ENCODE data around the gene PFKFB4.

DNA sequence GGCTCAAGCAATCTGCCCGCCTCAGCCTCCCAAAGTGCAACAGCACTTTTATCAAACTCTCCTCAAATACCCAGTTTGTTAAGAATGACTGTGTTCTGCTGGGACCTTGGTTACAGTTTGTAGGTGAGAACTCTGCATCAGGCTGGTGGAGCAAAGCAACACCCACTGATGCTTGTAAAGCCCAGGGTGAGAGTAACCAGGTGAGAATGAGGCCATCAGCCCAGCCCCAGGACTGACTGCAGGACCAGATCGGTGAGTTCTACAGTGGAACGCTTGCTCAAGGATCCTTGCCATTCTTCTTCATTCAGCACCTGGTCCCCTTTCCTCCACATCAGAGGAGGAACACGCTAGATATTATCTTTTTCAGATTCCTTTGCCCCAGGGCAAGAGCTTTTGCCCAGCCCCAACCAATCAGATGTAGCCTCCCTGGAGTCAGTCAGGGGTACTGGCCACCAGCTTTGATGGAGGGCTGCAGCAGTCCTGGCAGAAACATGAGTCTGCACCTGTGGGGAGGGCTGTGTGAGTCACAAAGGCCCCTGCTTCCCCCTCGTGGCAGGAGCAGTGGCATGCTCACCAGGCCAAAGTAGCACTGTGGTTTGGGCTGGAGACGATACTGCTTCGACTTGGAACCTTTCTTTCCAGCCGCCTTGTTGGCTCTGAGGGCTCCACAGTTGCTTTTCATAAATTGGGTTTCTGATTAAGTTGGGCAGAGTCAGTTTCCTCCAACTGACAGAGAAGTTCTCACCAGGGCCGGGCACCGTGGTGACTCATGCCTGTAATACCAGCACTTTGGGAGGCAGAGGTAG is 49.1 kb downstream of the PFKFB4 start:
- TF ChIP-seq POLR2AphosphoS5 (IDR thresholded peaks at IDR 0.05; ENCODE audit: low read depth, low read length), result no peak
- no peak for TF ChIP-seq POLR2A (IDR thresholded peaks at IDR 0.05; ENCODE audit: control extremely low read depth in 1 of 2, low read depth in 2 of 2, low read length in 2 of 2)
- TF ChIP-seq RFX5 (IDR thresholded peaks at IDR 0.05; ENCODE audit: borderline replicate concordance, low read depth, low read length), result no peak
- TF ChIP-seq EZH2 (IDR thresholded peaks at IDR 0.05; ENCODE audit: low read depth, low read length, severe bottlenecking), result no peak
- TF ChIP-seq, protein P1, sequence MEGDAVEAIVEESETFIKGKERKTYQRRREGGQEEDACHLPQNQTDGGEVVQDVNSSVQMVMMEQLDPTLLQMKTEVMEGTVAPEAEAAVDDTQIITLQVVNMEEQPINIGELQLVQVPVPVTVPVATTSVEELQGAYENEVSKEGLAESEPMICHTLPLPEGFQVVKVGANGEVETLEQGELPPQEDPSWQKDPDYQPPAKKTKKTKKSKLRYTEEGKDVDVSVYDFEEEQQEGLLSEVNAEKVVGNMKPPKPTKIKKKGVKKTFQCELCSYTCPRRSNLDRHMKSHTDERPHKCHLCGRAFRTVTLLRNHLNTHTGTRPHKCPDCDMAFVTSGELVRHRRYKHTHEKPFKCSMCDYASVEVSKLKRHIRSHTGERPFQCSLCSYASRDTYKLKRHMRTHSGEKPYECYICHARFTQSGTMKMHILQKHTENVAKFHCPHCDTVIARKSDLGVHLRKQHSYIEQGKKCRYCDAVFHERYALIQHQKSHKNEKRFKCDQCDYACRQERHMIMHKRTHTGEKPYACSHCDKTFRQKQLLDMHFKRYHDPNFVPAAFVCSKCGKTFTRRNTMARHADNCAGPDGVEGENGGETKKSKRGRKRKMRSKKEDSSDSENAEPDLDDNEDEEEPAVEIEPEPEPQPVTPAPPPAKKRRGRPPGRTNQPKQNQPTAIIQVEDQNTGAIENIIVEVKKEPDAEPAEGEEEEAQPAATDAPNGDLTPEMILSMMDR (IDR thresholded peaks at IDR 0.05; ENCODE audit: control extremely low read depth in 1 of 3, insufficient read depth in 1 of 3, low read depth in 1 of 3, low read length in 3 of 3), result peak in 2 of 3 experiments; percentile 90 to 95; a peak in 3 of 4 replicates
- TF ChIP-seq EP300 (IDR thresholded peaks at IDR 0.05; ENCODE audit: borderline replicate concordance in 1 of 2, low read depth in 2 of 2, low read length in 2 of 2), result no peak; a peak in 1 of 3 replicates
- no peak for TF ChIP-seq YY1 (IDR thresholded peaks at IDR 0.05; ENCODE audit: low read depth, low read length)
- no peak for TF ChIP-seq ASH2L (IDR thresholded peaks at IDR 0.05; ENCODE audit: low read length)
- TF ChIP-seq SP1 (IDR thresholded peaks at IDR 0.05; ENCODE audit: low read depth, low read length), result no peak
- TF ChIP-seq SP2 (IDR thresholded peaks at IDR 0.05; ENCODE audit: low read length), result no peak
- TF ChIP-seq CREB1 (IDR thresholded peaks at IDR 0.05), result peak; percentile 37; the same call in 1 of the 2 replicates
- no peak for TF ChIP-seq HDAC6 (IDR thresholded peaks at IDR 0.05; ENCODE audit: low read depth, low read length)
- TF ChIP-seq BRCA1 (IDR thresholded peaks at IDR 0.05; ENCODE audit: low read depth, low read length), result no peak
- 0 out of 2 replicates have a peak, but pooled peaks have one; percentile 18 for TF ChIP-seq TAF1 (IDR thresholded peaks at IDR 0.05; ENCODE audit: low read depth, low read length)

All from H1 (cell line).